Measurements from ENCODE around the gene DNAJB2.
A peak's percentile ranks its signal among the peaks of the same experiment; 100 is the strongest.

Gene DNAJB2

DNA sequence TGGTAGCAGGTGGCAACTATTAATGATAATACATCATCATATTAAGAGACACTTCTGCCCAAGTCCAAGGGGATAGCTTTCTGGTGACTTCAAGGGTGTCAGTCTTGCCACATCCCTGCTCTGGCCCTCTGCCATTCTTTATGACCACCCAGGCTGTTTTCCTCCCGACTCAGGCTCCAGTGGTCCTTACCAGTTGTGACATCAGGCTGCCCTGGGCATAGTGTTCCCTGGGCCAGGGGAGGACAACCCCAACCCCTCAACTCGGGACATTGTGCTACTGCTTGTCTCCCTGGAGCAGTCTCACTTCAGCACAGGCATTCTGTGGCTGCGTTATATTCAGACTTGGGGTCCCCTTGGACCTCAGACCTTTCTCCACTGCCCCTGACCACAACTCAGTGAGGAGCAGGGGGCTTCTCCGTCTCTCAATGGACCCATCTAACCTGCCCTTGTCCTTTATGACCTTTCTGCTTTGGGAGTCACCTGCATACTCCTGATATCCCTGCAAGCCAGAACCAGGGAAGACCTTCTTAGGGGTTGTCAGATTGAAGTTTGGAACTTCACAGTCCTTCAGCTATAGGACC is 12.8 kb downstream of the DNAJB2 start:
- Histone ChIP-seq H3K27me3 (replicated peaks; ENCODE audit: control insufficient read depth, insufficient read depth, low read length) (no peaks in the 10 kb centered on the region), H3K36me3 (ENCODE audit: control insufficient read depth, insufficient read depth, low read length) (no peaks in the 10 kb centered on the region), H3K4me3 (replicated peaks; ENCODE audit: low read depth, low read length) (no peak overlapping the region)
- DNase-seq (ENCODE audit: extremely low read depth, insufficient read length), result no peak
- TF ChIP-seq, protein P1, sequence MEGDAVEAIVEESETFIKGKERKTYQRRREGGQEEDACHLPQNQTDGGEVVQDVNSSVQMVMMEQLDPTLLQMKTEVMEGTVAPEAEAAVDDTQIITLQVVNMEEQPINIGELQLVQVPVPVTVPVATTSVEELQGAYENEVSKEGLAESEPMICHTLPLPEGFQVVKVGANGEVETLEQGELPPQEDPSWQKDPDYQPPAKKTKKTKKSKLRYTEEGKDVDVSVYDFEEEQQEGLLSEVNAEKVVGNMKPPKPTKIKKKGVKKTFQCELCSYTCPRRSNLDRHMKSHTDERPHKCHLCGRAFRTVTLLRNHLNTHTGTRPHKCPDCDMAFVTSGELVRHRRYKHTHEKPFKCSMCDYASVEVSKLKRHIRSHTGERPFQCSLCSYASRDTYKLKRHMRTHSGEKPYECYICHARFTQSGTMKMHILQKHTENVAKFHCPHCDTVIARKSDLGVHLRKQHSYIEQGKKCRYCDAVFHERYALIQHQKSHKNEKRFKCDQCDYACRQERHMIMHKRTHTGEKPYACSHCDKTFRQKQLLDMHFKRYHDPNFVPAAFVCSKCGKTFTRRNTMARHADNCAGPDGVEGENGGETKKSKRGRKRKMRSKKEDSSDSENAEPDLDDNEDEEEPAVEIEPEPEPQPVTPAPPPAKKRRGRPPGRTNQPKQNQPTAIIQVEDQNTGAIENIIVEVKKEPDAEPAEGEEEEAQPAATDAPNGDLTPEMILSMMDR (IDR thresholded peaks at IDR 0.05; ENCODE audit: insufficient read depth, low read length, poor library complexity, severe bottlenecking), result no peak

GRCh38 chr2:219292616-219293015 is 13.4 kb downstream of the DNAJB2 start:
- TF ChIP-seq, protein P1 (IDR thresholded peaks at IDR 0.05; ENCODE audit: insufficient read depth, low read length, poor library complexity, severe bottlenecking), result no peak
- H3K4me3 ChIP-seq (replicated peaks; ENCODE audit: low read depth, low read length), result no peak overlapping the region
- DNase-seq (ENCODE audit: extremely low read depth, insufficient read length), result no peak
- no peaks in the 10 kb centered on the region for H3K27me3 ChIP-seq (replicated peaks; ENCODE audit: control insufficient read depth, insufficient read depth, low read length)
- H3K36me3 ChIP-seq (ENCODE audit: control insufficient read depth, insufficient read depth, low read length), result no peaks in the 10 kb centered on the region

GRCh38 chr2:219293736-219294231 is 14.6 kb downstream of the DNAJB2 start:
- no peak overlapping the region for H3K4me3 ChIP-seq (replicated peaks; ENCODE audit: low read depth, low read length)

GRCh38 chr2:219294356-219295351 is 15.5 kb downstream of the DNAJB2 start:
- TF ChIP-seq, protein P1 (IDR thresholded peaks at IDR 0.05; ENCODE audit: insufficient read depth, low read length, poor library complexity, severe bottlenecking), result peak; percentile 99
- H3K36me3 ChIP-seq (ENCODE audit: control insufficient read depth, insufficient read depth, low read length), result no peaks in the 10 kb centered on the region
- peak; percentile 92 for DNase-seq (ENCODE audit: extremely low read depth, insufficient read length)
- H3K4me3 ChIP-seq (replicated peaks; ENCODE audit: low read depth, low read length), result peak overlapping the region; percentile 57
- peaks cover 1% of the 10 kb centered on the region; the same call in 1 of the 2 replicates for H3K27me3 ChIP-seq (replicated peaks; ENCODE audit: control insufficient read depth, insufficient read depth, low read length)

More at GRCh38 chr2:219293736-219294231, 14.6 kb downstream of the DNAJB2 start:
- H3K36me3 ChIP-seq (ENCODE audit: control insufficient read depth, insufficient read depth, low read length), result no peaks in the 10 kb centered on the region
- no peak for DNase-seq (ENCODE audit: extremely low read depth, insufficient read length)
- no peaks in the 10 kb centered on the region for H3K27me3 ChIP-seq (replicated peaks; ENCODE audit: control insufficient read depth, insufficient read depth, low read length)
- TF ChIP-seq, protein P1 (IDR thresholded peaks at IDR 0.05; ENCODE audit: insufficient read depth, low read length, poor library complexity, severe bottlenecking), result no peak

GRCh38 chr2:219296142-219296541 is 17.0 kb downstream of the DNAJB2 start:
- Histone ChIP-seq H3K36me3 (ENCODE audit: control insufficient read depth, insufficient read depth, low read length) (no peaks in the 10 kb centered on the region), H3K4me3 (replicated peaks; ENCODE audit: low read depth, low read length) (no peak overlapping the region), H3K27me3 (replicated peaks; ENCODE audit: control insufficient read depth, insufficient read depth, low read length) (peaks cover 3% of the 10 kb centered on the region; the same call in 1 of the 2 replicates)
- DNase-seq (ENCODE audit: extremely low read depth, insufficient read length), result no peak
- TF ChIP-seq, protein P1 (IDR thresholded peaks at IDR 0.05; ENCODE audit: insufficient read depth, low read length, poor library complexity, severe bottlenecking), result no peak

All from GM06990 (cell line).